HepG2 (cell line): ENCODE results near the gene ASCC3. TPM values are rescaled to one million over a fixed set of nuclear protein-coding genes. Genes with fewer than 3 reads are reported as not detected.

Experiments used
- ATAC-seq: fragments of 200-7000 bp; cut with Tn5 transposase; 3 replicates; pipeline ENCODE4 v1.9.1; 2020; ENCODE audit warnings: mild to moderate bottlenecking, moderate library complexity
- BruUV-seq: library from RNA; stranded (reverse); fragments of 400-500 nt; replicated peaks from 2 replicates; lab custom pipeline; 2021; lab: Mats Ljungman, UMichigan
- CTCF ChIA-PET: fragments of 300-600 bp; formaldehyde crosslinking; extraction: SDS; loops from one replicate; lab custom pipeline; 2021; ENCODE audit warnings: low total read pairs, inconsistent platforms, low intra/inter-chr PET ratio; lab: Yijun Ruan, JAX
- POLR2A ChIA-PET: fragments of 350-600 bp; sonication (Branson Sonifier 250); formaldehyde crosslinking; loops from one replicate; lab custom pipeline; 2020; ENCODE audit warnings: antibody characterized with exemption, inconsistent platforms; lab: Yijun Ruan, JAX
- DNase-seq: peaks from one replicate; pipeline ENCODE4 v3.0.0-alpha.2; 2015; ENCODE audit warnings: low spot score
- FAIRE-seq: peaks from 3 replicates; lab custom pipeline; 2011; peaks lifted over from hg19 to GRCh38; lab: Jason Lieb, UNC
- H2AFZ ChIP-seq: one replicate; pipeline ENCODE4 v1.6.1; 2011; ENCODE audit warnings: low read length, inconsistent platforms
- H3K27ac ChIP-seq: fragments of 300-600 bp; 3 replicates; pipeline ENCODE4 v1.8.0; 2011; ENCODE audit warnings: mixed run types, mild to moderate bottlenecking, mixed read lengths, low read length, inconsistent platforms; ENCODE audit not compliant: insufficient read depth; ENCODE audit errors: extremely low read length
- H3K27me3 ChIP-seq, 2 experiments: fragments of 200-600 bp in 1 of 2; 2 replicates in 1 of 2; 3 replicates in 1 of 2; pipeline versions ENCODE4 v1.6.0 to v1.8.0; 2011; ENCODE audit warnings: low read length in 2 of 2, mild to moderate bottlenecking in 2 of 2, moderate library complexity in 2 of 2, inconsistent platforms in 1 of 2; ENCODE audit not compliant: insufficient read depth in 2 of 2, control insufficient read depth in 1 of 2
- H3K36me3 ChIP-seq, 2 experiments: fragments of 200-600 bp in 1 of 2; replicated peaks in 1 of 2; 2 replicates in 1 of 2; 3 replicates in 1 of 2; pipeline versions ENCODE4 v1.5.1 to v1.8.0; 2011; ENCODE audit warnings: low read length in 2 of 2, inconsistent platforms in 1 of 2; ENCODE audit not compliant: insufficient read depth in 2 of 2, control insufficient read depth in 1 of 2
- H3K4me1 ChIP-seq: 2 replicates; pipeline ENCODE4 v1.5.1; 2012; ENCODE audit warnings: low read length, inconsistent platforms; ENCODE audit not compliant: insufficient read depth
- H3K4me2 ChIP-seq: 2 replicates; pipeline ENCODE4 v1.6.0; 2011; ENCODE audit warnings: low read depth, low read length, inconsistent platforms
- H3K4me3 ChIP-seq, 3 experiments: fragments of 200-600 bp in 1 of 3; sonication (generic), shearing (Covaris generic) in 1 of 3; replicated peaks in 1 of 3; 2 replicates each; pipeline ENCODE4 v1.5.1; 2011 to 2016; ENCODE audit warnings: low read length in 3 of 3, inconsistent platforms in 2 of 3, low read depth in 2 of 3, mild to moderate bottlenecking in 2 of 3, control low read depth in 1 of 3, mixed read lengths in 1 of 3; ENCODE audit not compliant: insufficient read depth in 1 of 3
- H3K79me2 ChIP-seq: one replicate; pipeline ENCODE4 v1.6.1; 2011; ENCODE audit warnings: low read length, inconsistent platforms; ENCODE audit not compliant: insufficient read depth
- H3K9ac ChIP-seq: 2 replicates; pipeline ENCODE4 v1.6.0; 2011; ENCODE audit warnings: mild to moderate bottlenecking, low read depth, low read length, inconsistent platforms; ENCODE audit not compliant: insufficient read depth
- H3K9me3 ChIP-seq: 2 replicates; pipeline ENCODE4 v1.5.1; 2012; ENCODE audit warnings: mild to moderate bottlenecking, low read length
- H4K20me1 ChIP-seq: 2 replicates; pipeline ENCODE4 v1.6.0; 2011; ENCODE audit warnings: inconsistent platforms, mild to moderate bottlenecking, low read length, moderate library complexity; ENCODE audit not compliant: insufficient read depth
- ARHGAP35 ChIP-seq: sonication (generic); formaldehyde crosslinking; IDR thresholded peaks from 2 replicates; pipeline ENCODE4 v1.9.0; 2022; ENCODE audit warnings: mild to moderate bottlenecking, inconsistent platforms, moderate library complexity, missing genetic modification reagents, borderline replicate concordance
- ASH2L ChIP-seq: fragments of 300-600, 200-600 bp; sonication (generic); IDR thresholded peaks from 2 replicates; pipeline ENCODE4 v1.7.0; 2017; ENCODE audit warnings: low read depth, mild to moderate bottlenecking, moderate library complexity, mixed read lengths, low read length; ENCODE audit not compliant: insufficient read length
- ESRRA ChIP-seq: sonication (generic); formaldehyde crosslinking; IDR thresholded peaks from 2 replicates; pipeline ENCODE4 v1.5.1; 2020; ENCODE audit warnings: mild to moderate bottlenecking, low read depth, missing genetic modification reagents
- GFI1 ChIP-seq: sonication (generic); formaldehyde crosslinking; IDR thresholded peaks from 2 replicates; pipeline ENCODE4 v1.5.0; 2020; ENCODE audit warnings: missing genetic modification reagents, mild to moderate bottlenecking, borderline replicate concordance
- GTF2F1 ChIP-seq: fragments of 150-350 bp; IDR thresholded peaks from 2 replicates; pipeline ENCODE4 v1.6.1; 2014; ENCODE audit warnings: low read length
- HNRNPH1 ChIP-seq: fragments of 200-400 bp; formaldehyde crosslinking; optimal IDR thresholded peaks from 2 replicates; pipeline ENCODE3; 2017; ENCODE audit warnings: mild to moderate bottlenecking, low read depth, low read length
- MEIS1 ChIP-seq: sonication (generic); formaldehyde crosslinking; IDR thresholded peaks from 2 replicates; pipeline ENCODE4 v1.9.0; 2021; ENCODE audit warnings: mild to moderate bottlenecking, missing genetic modification reagents, moderate library complexity, borderline replicate concordance
- RORA ChIP-seq: sonication (generic); formaldehyde crosslinking; IDR thresholded peaks from 2 replicates; pipeline ENCODE4 v1.5.0; 2020; ENCODE audit warnings: mild to moderate bottlenecking, missing genetic modification reagents, moderate library complexity
- TCF7L2 ChIP-seq: IDR thresholded peaks from 2 replicates; pipeline ENCODE4 v1.6.1; 2011; ENCODE audit warnings: mild to moderate bottlenecking, low read depth, low read length, moderate library complexity
- ZHX1 ChIP-seq: sonication (generic); formaldehyde crosslinking; IDR thresholded peaks from 2 replicates; pipeline ENCODE4 v1.8.1; 2022; ENCODE audit warnings: low read depth, mild to moderate bottlenecking, missing genetic modification reagents
- ZIK1 ChIP-seq: sonication (generic); formaldehyde crosslinking; IDR thresholded peaks from 2 replicates; pipeline ENCODE4 v1.5.0; 2020; ENCODE audit warnings: mild to moderate bottlenecking, low read depth, missing genetic modification reagents, borderline replicate concordance
- ZNF296 ChIP-seq: sonication (generic); formaldehyde crosslinking; conservative IDR thresholded peaks from 2 replicates; pipeline ENCODE4 v1.5.0; 2020; ENCODE audit warnings: mild to moderate bottlenecking, missing genetic modification reagents
- ZNF772 ChIP-seq: sonication (generic); formaldehyde crosslinking; IDR thresholded peaks from 2 replicates; pipeline ENCODE4 v1.5.0; 2020; ENCODE audit warnings: mild to moderate bottlenecking, missing genetic modification reagents
- WGBS: methylation state at CpG from one replicate; pipeline ENCODE4 v1.1.6; 2017; ENCODE audit warnings: low lambda C conversion rate; 5-methylcytosine and 5-hydroxymethylcytosine counted together
- in situ Hi-C: cut with HindIII; loops from 2 replicates; pipeline ENCODE4 v1.10.0; 2017; ENCODE audit warnings: low pct_unique_long_range_greater_than_20kb; ENCODE audit not compliant: extremely low pct_ligation_motif_present
- intact Hi-C: fragments of 100-400 bp; cut with micrococcal nuclease; formaldehyde crosslinking; loops from one replicate; pipeline ENCODE4 v1.10.0; 2022; ENCODE audit not compliant: unreplicated experiment
- polyA plus RNA-seq, 8 experiments: library from polyadenylated mRNA; depleted of rRNA in 3 of 8; stranded (reverse) in 7 of 8; unstranded in 1 of 8; fragments of >200 nt; fragmentation: Illumina TruSeq in 4 of 8; extraction: Trizol in 4 of 8; gene quantifications; 2 replicates each; pipeline versions ENCODE4 v1.2.1 to v1.2.3, GENCODE V29; 2011 to 2016; ENCODE audit warnings: low read depth in 4 of 8, missing spikeins in 1 of 8, mixed read lengths in 1 of 8; ENCODE audit not compliant: insufficient read depth in 1 of 8
- total RNA-seq, 5 experiments: library from RNA; depleted of rRNA; stranded (reverse); fragments of >200 nt; fragmentation: Illumina TruSeq; extraction: Trizol; gene quantifications; 2 replicates each; pipeline ENCODE4 v1.2.3, GENCODE V29; 2016; ENCODE audit warnings: low read depth in 1 of 5
- TF ChIP-seq, protein P1 (sequence below): sonication (generic); formaldehyde crosslinking; IDR thresholded peaks from 2 replicates; pipeline ENCODE4 v1.9.0; 2021; ENCODE audit warnings: mild to moderate bottlenecking, missing genetic modification reagents

The ASCC3 gene
- total and polyA plus RNA-seq, 2 of the 13 experiments (the other 11 are each of a cell fraction or from before 2014, with no cell fraction given): 23.1 to 55.7 TPM

DNA sequence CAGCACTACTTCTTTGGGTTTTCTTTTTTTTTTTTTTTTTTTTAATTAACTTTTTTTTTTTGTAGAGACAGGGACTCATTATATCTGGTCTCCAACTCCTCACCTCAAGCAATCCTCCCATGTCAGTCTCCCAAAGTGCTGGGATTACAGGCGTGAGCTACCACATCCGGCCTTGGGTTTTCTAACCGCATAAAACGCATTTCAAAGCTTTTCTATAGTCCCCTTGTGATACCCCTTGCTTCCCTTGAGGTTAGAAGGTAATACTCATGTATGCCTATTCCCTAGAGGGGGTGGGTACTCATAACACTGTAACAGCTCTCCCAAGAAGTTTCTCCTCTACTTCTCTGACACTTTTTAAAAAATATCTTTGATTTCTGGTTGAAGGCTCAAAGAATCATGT is 23.9 kb upstream of the ASCC3 start:
- TF ChIP-seq, protein P1, sequence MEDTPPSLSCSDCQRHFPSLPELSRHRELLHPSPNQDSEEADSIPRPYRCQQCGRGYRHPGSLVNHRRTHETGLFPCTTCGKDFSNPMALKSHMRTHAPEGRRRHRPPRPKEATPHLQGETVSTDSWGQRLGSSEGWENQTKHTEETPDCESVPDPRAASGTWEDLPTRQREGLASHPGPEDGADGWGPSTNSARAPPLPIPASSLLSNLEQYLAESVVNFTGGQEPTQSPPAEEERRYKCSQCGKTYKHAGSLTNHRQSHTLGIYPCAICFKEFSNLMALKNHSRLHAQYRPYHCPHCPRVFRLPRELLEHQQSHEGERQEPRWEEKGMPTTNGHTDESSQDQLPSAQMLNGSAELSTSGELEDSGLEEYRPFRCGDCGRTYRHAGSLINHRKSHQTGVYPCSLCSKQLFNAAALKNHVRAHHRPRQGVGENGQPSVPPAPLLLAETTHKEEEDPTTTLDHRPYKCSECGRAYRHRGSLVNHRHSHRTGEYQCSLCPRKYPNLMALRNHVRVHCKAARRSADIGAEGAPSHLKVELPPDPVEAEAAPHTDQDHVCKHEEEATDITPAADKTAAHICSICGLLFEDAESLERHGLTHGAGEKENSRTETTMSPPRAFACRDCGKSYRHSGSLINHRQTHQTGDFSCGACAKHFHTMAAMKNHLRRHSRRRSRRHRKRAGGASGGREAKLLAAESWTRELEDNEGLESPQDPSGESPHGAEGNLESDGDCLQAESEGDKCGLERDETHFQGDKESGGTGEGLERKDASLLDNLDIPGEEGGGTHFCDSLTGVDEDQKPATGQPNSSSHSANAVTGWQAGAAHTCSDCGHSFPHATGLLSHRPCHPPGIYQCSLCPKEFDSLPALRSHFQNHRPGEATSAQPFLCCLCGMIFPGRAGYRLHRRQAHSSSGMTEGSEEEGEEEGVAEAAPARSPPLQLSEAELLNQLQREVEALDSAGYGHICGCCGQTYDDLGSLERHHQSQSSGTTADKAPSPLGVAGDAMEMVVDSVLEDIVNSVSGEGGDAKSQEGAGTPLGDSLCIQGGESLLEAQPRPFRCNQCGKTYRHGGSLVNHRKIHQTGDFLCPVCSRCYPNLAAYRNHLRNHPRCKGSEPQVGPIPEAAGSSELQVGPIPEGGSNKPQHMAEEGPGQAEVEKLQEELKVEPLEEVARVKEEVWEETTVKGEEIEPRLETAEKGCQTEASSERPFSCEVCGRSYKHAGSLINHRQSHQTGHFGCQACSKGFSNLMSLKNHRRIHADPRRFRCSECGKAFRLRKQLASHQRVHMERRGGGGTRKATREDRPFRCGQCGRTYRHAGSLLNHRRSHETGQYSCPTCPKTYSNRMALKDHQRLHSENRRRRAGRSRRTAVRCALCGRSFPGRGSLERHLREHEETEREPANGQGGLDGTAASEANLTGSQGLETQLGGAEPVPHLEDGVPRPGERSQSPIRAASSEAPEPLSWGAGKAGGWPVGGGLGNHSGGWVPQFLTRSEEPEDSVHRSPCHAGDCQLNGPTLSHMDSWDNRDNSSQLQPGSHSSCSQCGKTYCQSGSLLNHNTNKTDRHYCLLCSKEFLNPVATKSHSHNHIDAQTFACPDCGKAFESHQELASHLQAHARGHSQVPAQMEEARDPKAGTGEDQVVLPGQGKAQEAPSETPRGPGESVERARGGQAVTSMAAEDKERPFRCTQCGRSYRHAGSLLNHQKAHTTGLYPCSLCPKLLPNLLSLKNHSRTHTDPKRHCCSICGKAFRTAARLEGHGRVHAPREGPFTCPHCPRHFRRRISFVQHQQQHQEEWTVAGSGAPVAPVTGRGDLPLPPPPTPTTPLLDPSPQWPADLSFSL (CRISPR knock-in tag): no peak
- TF ChIP-seq ARHGAP35 (CRISPR knock-in tag): no peak
- TF ChIP-seq ZNF296 (CRISPR knock-in tag): no peak
- no peak for TF ChIP-seq ZIK1 (CRISPR knock-in tag)
- no peak for TF ChIP-seq GFI1 (CRISPR knock-in tag)
- TF ChIP-seq RORA (CRISPR knock-in tag): no peak
- TF ChIP-seq GTF2F1: no peak
- TF ChIP-seq ASH2L: no peak
- TF ChIP-seq ZHX1 (CRISPR knock-in tag): no peak
- no peak for TF ChIP-seq TCF7L2
- no peak for TF ChIP-seq ZNF772 (CRISPR knock-in tag)
- TF ChIP-seq ESRRA (CRISPR knock-in tag): no peak
- TF ChIP-seq HNRNPH1: no peak
- TF ChIP-seq MEIS1: no peak
- TF ChIP-seq, all 625 proteins: peak for 0
- no peak overlapping the region for H3K4me3 ChIP-seq
- H3K27me3 ChIP-seq: peaks cover 0 to 3% of the 10 kb centered on the region in 2 experiments; a peak in 1 of 5 replicates
- WGBS: 50% methylated on average over 4 of the region's 4 CpGs
- no peak for DNase-seq
- POLR2A ChIA-PET: interaction anchor here (1.0 kb wide), 1 partner anchor 24 kb away, joined by 3 read pairs; the partner anchor contains the start of gene ASCC3
- H2AFZ ChIP-seq: no peak overlapping the region
- no peaks in the 10 kb centered on the region for H4K20me1 ChIP-seq
- H3K79me2 ChIP-seq: no peaks in the 10 kb centered on the region
- no peak for FAIRE-seq
- no peak overlapping the region for H3K27ac ChIP-seq
- CTCF ChIA-PET: no interaction called here
- no peaks in the 10 kb centered on the region for H3K9me3 ChIP-seq
- H3K4me1 ChIP-seq: peaks cover 8% of the 10 kb centered on the region
- H3K36me3 ChIP-seq: no peaks in the 10 kb centered on the region
- no peak for ATAC-seq
- H3K9ac ChIP-seq: no peak overlapping the region
- in situ Hi-C loops: no loop called here
- intact Hi-C loops: no loop called here
- no TSS peak for BruUV-seq
- no peak overlapping the region for H3K4me2 ChIP-seq
